ENCODE measurements around the gene CHRM4.
A peak's percentile ranks its signal among the peaks of the same experiment; 100 is the strongest.

CHRM4 gene

GRCh38 chr11:46369458-46370152 lies 22.0 kb downstream of the CHRM4 start:
- DNase-seq (ENCODE audit: low spot score) (peak; percentile 78), FAIRE-seq (peak; percentile 42)

GRCh38 chr11:46367916-46368267 lies 23.7 kb downstream of the CHRM4 start:
- DNase-seq (ENCODE audit: low spot score): no peak
- FAIRE-seq: no peak

- DNase-seq (ENCODE audit: low spot score) (peak; percentile 56), FAIRE-seq (peak; percentile 67)
Observed at GRCh38 chr11:46367244-46367915, 24.2 kb downstream of the CHRM4 start.

GRCh38 chr11:46366661-46367161 lies 24.9 kb downstream of the CHRM4 start:
- DNase-seq (ENCODE audit: low spot score): no peak
- FAIRE-seq: no peak

- DNase-seq (ENCODE audit: low spot score): no peak
Observed at GRCh38 chr11:46366260-46366659, 25.3 kb downstream of the CHRM4 start.

GRCh38 chr11:46364791-46365190 lies 26.8 kb downstream of the CHRM4 start:
- DNase-seq (ENCODE audit: low spot score) (no peak), FAIRE-seq (no peak)

More at GRCh38 chr11:46366260-46366659, 25.3 kb downstream of the CHRM4 start:
- no peak for FAIRE-seq

GRCh38 chr11:46364056-46364455 lies 27.5 kb downstream of the CHRM4 start:
- DNase-seq (ENCODE audit: low spot score): no peak

GRCh38 chr11:46363455-46364005 lies 28.0 kb downstream of the CHRM4 start:
- peak; percentile 51 for DNase-seq (ENCODE audit: low spot score)
- no peak for FAIRE-seq

More at GRCh38 chr11:46364056-46364455, 27.5 kb downstream of the CHRM4 start:
- no peak for FAIRE-seq

GRCh38 chr11:46363031-46363407 lies 28.6 kb downstream of the CHRM4 start:
- no peak for DNase-seq (ENCODE audit: low spot score)
- FAIRE-seq: no peak

GRCh38 chr11:46362156-46363030 lies 29.2 kb downstream of the CHRM4 start:
- DNase-seq (ENCODE audit: low spot score) (no peak), FAIRE-seq (no peak)

- DNase-seq (ENCODE audit: low spot score) (no peak), FAIRE-seq (no peak)
Observed at GRCh38 chr11:46361283-46362155, 30.1 kb downstream of the CHRM4 start.

GRCh38 chr11:46360878-46361277 lies 30.7 kb downstream of the CHRM4 start:
- FAIRE-seq (no peak), DNase-seq (ENCODE audit: low spot score) (no peak)

- FAIRE-seq (no peak), DNase-seq (ENCODE audit: low spot score) (no peak)
Observed at GRCh38 chr11:46359953-46360352, 31.6 kb downstream of the CHRM4 start.

- FAIRE-seq (no peak), DNase-seq (ENCODE audit: low spot score) (no peak)
Observed at GRCh38 chr11:46357483-46357936, 34.1 kb downstream of the CHRM4 start.

GRCh38 chr11:46356924-46357482 lies 34.6 kb downstream of the CHRM4 start:
- FAIRE-seq (no peak), DNase-seq (ENCODE audit: low spot score) (no peak)

- no peak for FAIRE-seq
- no peak for DNase-seq (ENCODE audit: low spot score)
Observed at GRCh38 chr11:46353698-46354097, 37.9 kb downstream of the CHRM4 start.

GRCh38 chr11:46352063-46352841 lies 39.3 kb downstream of the CHRM4 start:
- DNase-seq (ENCODE audit: low spot score): no peak
- FAIRE-seq: no peak

- DNase-seq (ENCODE audit: low spot score) (no peak), FAIRE-seq (no peak)
Observed at GRCh38 chr11:46351606-46352005, 40.0 kb downstream of the CHRM4 start.

GRCh38 chr11:46351148-46351547 lies 40.4 kb downstream of the CHRM4 start:
- FAIRE-seq: no peak
- DNase-seq (ENCODE audit: low spot score): no peak
